GM15510 (cell line): Measurements from ENCODE around the gene ACKR2.

Source experiments
- POLR2A ChIP-seq: IDR thresholded peaks from 3 replicates; pipeline ENCODE4 v1.6.1; 2011; ENCODE audit warnings: borderline replicate concordance; ENCODE audit not compliant: insufficient read length; ENCODE audit errors: extremely low read depth

ACKR2 gene

DNA sequence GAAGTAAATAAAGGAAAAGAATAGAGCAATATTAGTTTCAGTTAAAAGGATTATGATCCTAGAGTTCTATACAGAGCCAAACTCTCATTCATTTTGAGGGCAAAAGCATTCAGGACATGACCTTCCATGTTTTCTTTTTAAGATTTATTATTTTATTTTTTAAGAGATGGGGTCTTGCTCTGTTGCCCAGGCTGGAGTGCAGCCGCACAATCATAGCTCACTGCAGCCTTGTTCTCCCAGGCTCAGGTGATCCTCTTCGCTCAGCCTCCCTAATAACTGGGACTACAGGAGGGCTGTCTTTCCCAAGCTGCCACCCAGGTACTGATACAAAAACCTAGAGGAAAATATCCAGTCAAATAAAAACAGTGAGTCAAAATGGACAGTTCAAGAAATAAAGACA is 22.6 kb upstream of the ACKR2 start:
- TF ChIP-seq POLR2A = no peak

- TF ChIP-seq POLR2A = no peak
These were observed 18.5 kb upstream of the ACKR2 start for GRCh38 chr3:42790714-42791229.

DNA sequence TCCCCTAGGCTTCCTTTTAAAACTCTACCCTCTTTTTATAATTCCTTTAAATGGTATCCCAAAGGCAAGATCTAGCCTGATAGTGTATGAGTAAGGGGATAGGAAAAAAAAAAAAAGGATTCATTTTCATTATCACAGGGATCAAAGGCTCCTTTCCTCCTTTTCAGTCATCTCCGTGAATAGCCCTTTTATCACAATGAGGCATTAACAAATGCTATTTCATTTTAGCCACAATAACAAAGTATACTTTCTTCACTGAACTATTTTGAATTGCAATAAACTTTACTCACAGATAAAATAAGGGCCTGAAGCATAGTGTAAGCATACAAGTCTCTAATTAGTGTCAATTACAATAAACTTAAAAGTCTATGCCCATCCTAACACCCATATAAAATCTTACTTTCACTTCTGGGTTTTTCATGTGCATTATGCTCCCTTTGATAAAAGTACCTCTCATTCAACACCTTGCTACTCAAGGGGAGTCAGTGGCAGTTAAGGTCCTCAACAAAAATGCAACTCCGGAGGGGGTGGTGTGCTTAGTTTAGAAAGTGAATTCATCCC is 13.5 kb upstream of the ACKR2 start:
- TF ChIP-seq POLR2A = no peak

DNA sequence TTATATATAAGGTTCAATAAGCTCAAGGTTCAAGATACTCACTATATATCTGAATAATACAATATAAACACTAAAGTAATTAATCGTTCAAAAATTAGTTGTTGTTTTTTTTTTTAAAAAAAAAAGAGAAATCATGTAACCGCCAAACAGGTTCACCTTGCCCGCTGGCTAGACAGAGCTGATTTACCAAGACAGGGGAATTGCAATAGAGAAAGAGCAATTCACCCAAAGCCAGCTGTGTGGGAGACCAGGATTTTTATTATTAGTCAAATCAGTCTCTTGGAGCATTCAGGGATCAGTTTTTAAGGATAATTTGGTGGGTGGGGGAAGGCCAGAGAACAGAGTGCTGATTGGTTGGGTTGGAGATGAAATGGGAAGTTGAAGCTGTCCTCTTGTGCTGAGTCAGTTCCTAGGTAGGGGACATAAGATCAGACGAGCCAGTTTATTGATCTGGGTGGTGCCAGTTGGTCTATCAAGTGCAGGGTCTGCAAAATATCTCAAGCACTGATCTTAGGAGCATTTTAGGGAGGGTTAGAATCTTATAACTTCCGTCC is 12.8 kb upstream of the ACKR2 start:
- no peak for TF ChIP-seq POLR2A

DNA sequence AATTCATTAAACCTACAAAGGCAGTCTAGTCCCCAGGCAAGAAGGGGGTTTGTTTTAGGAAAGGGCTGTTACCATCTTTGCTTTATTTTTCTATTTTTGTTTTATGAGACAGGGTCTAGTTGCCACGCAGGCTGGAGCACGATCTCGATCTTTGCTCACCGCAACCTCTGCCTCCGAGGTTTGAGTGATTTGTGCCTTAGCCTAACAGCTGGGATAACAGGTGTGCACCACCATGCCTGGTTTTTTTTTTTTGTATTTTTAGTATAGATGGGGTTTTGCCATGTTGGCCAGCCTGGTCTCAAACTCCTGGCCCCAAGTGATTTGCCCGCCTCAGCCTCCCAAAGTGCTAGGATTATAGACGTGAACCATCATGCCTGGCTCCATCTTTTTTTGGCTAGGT is 9.9 kb upstream of the ACKR2 start:
- no peak for TF ChIP-seq POLR2A

DNA sequence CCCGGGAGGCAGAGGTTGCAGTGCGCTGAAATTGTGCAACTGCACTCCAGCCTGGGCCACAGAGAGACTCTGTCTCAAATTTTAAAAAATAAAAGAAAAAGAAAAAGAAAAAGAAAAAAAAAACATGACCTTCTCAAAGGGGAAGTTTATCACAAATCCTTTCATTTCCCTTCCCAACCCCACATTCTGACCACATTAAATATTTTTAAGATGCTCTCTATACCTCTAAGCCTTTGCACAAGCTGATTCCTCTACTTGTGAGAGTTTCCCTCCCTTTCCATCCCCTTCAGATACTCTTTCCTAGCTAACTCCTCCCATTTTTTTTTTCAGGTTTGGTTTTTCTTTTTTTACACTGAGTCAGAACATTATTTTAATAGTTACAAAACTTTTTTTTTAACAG is 9.0 kb upstream of the ACKR2 start:
- no peak for TF ChIP-seq POLR2A

DNA sequence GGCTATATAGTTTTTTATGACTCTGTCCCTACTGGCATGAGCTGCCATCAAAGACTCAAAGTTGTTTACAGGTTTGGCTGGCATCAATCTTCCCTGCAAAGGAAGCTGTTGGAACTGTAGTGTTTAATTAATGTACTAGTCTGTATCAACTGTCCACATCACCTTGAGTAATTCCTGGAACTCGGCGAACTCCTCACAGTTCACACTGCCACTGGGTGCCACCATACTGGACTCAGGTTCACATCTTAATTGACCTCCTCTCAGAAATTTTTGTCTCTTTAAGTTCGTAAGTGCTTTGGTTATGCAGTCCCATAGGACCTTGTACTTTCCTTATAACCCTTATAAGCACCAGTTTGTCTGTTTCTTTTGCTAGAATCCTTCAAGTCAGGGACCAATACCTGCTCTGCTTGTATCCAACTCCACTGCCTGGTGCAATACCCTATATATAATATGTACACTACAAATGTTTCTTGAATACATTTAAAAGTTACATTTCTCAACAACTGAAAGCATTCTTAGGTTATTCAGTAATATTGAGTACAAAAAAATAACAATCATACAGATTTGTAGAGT is 8.1 kb upstream of the ACKR2 start:
- no peak for TF ChIP-seq POLR2A

DNA sequence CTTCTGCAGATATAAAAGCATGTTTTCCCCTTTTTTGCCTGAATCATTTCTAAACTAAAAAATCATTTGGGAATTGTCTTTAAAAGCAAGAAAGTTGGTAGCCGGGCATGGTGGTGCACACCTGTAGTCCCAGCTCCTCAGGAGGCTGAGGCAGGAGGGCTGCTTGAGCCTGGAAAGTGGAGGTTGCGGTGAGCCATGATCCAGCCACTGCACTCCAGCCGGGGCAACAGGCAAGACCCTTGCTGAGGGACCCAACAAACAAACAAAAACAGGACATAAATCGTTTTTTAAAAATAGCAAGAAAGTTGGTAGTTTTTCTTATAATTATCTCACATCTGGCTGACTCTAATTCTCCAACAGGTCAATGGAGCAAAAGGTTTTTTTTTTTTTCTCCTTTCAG is 7.5 kb upstream of the ACKR2 start:
- TF ChIP-seq POLR2A = no peak

DNA sequence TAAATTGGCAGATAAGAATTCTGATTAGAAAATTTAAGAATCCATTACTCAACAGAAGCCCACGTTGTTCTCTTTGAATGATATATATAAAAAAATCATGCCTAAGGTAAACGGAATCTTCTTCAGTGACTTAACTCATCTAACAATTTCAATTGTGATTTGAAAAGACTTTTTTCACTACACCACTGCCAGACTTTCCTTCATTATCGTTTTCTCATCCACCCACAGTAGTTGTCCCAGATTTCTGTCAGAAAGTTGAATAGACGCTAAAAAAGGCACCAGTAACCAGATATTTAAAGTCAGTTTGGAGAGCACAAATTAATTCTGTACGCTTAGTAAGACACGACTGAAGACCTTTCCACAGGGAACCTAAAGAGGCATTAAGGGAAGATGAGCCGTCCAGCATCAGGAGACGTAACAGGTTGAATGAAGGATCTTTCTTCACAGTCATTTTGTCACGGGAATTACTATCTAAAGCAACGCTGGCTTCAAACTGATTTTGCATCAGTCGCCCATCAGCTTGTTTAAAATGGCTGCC is 6.3 kb upstream of the ACKR2 start:
- TF ChIP-seq POLR2A = no peak

- TF ChIP-seq POLR2A = no peak
These were observed 5.7 kb upstream of the ACKR2 start for GRCh38 chr3:42803414-42804105.

DNA sequence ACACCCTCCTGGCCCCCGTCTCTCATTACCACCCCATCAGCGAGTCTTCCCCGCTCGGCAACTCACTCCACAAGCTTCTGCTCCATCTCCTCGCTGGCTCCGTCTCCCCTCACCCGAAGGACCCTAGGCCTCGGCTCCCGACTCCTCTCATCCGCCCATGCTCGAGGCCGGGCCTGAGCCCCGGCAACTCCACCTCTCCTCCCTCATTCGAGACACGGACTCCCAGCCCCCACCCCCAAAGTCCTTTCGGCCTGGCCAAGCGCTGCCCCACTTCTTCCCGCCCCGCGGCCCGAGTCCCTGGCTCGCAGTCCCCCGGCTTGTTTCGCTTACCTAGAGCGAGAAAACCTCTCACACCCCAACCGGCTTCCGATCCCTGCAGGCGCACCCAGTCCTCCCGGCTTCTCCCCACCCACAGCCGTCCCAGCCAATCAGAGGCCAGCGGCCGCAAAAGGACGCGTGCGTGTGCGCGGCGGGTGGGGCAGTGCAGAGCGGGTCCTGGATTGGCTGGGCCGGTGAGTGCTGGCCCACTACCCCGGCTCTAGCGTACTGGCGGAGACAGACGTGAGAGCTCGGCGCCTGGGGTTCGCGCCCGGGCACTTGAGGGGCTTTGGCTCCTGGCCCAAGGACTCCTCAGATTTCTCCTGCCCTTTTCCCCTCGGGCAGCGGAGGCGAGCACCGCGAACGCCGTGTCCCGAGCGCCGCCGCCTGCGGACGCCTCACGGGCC is 5.0 kb upstream of the ACKR2 start, which contains the start of gene HIGD1A:
Gene HIGD1A (minus strand): TSS at position 385 of the 725 bp plus-strand sequence. CDS start 10,237 bp downstream, outside the sequence.
- peak; percentile 85 for TF ChIP-seq POLR2A

GRCh38 chr3:42804831-42805132 is 4.5 kb upstream of the ACKR2 start:
- no peak for TF ChIP-seq POLR2A

GRCh38 chr3:42805141-42805821 is 4.0 kb upstream of the ACKR2 start:
- TF ChIP-seq POLR2A = no peak

- TF ChIP-seq POLR2A = no peak
These were observed 1.3 kb upstream of the ACKR2 start for GRCh38 chr3:42807929-42808328.

- no peak for TF ChIP-seq POLR2A
These were observed 5.0 kb downstream of the ACKR2 start for GRCh38 chr3:42814246-42814645.

DNA sequence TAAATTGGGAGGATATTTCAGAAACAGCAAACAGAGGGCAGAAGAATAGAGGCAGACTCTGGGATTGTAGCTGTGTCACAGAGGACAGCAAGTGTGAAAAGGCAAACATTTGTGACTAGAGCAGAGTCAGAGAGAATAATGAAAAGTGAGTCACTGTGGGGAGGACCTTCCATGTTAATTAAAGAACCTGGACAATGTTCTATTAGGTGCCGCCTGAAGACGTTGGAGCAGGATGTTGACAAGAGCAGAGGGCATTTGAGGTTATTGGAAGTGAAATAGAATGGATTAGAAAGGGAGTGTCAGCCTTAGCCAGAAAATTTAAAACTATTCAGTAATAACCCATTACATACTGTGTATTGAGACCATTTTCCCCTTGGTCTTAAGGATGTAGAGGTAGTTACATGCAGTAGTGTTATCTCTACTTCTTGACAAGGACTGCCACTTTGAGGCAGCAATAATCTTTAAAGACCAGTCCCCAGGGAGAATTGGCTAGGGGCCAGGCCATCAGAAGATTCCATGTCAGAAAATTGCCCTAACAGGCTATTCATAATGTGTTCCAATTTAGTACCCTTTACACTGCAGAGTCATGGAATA is 5.8 kb downstream of the ACKR2 start:
- TF ChIP-seq POLR2A = no peak
